NCI-H2171 (cell line): Measurements from ENCODE around the gene USP46.

Experiments
- DNase-seq: peaks from one replicate; lab custom pipeline; 2025; lab: John Stamatoyannopoulos, UW

Gene USP46, protein sequence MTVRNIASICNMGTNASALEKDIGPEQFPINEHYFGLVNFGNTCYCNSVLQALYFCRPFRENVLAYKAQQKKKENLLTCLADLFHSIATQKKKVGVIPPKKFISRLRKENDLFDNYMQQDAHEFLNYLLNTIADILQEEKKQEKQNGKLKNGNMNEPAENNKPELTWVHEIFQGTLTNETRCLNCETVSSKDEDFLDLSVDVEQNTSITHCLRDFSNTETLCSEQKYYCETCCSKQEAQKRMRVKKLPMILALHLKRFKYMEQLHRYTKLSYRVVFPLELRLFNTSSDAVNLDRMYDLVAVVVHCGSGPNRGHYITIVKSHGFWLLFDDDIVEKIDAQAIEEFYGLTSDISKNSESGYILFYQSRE

GRCh38 chr4:52659001-52659721, at the start of gene USP46:
Gene USP46, minus strand, starts transcription at chr4:52659301. Its CDS starts 151 bp downstream, at chr4:52659150.
- DNase-seq, result no peak

DNA sequence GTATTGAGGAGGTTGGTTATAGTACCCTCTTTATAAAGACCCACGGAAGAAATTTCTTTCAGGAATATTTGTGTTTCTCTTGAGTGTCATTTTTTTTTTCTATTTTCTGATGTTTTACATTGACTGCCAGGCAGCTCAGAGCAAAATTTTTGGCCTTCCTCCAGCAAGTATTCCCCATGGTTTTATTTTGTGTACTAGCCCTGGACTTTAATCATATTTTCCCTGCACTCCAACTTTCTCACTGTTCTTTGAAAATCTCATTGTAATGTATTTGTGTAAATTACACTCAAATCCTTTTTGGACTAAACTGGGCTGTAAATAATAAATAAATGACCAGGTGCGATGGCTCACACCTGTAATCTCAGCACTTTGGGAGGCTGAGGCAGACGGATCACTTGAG, 45.6 kb upstream of the USP46 start:
- peak; percentile 7 for DNase-seq

GRCh38 chr4:52704133-52704532, 45.0 kb upstream of the USP46 start:
- no peak for DNase-seq

DNA sequence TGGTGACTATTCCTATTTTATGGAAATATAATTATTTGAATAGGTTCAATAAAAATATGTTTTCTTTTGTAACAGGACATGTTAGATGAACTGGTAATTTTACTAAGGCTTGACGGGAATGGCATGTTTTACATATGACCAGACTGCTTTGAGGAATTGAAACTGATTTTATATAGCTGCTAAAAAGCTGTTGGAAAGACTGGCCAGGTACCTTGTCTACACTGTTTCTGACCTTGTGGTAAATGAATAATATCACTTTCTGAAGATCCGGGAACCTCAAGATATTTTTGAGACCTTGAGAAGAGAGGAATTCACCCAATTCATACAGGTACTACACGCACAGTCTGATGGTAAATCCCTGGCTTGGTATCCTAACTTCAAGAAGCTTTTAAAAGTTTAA, 42.1 kb upstream of the USP46 start:
- no peak for DNase-seq

DNA sequence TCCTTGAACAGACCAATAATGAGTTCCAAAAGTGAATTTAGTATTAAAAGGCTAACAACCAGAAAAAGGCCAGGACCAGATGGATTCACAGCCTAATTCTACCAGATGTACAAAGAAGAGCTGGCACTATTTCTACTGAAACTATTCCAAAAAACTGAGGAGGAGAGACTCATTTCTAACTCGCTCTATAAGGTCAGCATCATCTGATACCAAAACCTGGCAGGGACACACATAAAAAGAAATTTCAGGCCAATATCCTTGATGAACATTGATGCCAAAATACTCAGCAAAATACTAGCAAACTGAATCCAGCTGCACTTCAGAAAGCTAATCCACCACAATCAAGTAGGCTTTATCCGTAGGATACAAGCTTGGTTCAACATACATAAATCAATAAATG, 35.8 kb upstream of the USP46 start:
- no peak for DNase-seq

- no peak for DNase-seq
Observed at GRCh38 chr4:52693492-52693891, 34.4 kb upstream of the USP46 start.

DNA sequence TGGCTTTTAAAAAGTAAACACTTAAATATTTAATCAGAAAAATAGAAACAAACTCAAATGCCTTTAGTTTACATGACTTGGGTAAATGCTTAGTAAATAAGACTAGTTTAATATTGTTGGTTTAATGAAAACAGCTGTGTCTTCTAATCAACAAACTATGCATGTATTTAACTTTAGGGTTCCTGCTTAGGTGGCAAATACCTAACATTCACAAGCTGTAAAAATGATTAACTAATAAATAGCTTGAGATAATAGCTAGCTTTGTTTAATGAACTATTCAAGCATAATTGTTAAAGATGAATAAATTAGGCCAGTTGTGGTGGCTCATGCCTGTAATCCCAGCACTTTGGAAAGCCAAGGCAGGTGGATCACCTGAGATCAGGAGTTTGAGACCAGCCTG, 30.0 kb upstream of the USP46 start:
- DNase-seq, result no peak

DNA sequence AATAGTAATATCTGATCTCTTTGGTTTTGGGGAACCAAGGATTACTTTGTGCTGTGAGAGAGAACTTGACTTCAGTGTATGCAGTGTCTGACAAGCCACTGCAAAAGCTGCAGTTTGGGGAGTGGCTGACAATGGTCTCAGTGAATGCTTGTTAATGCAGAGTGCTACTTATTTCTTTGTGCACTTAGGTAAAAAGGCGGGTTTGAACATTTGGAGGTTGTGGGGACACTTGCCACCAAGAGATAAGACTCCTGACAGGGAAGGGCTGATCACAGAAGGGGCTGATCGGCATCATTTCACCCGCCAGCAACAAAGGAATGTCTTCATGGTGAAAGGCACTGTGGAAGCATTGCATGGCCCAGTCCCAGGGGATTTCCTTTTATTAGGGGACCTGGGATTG, 28.6 kb upstream of the USP46 start:
- no peak for DNase-seq

- no peak for DNase-seq
Observed at GRCh38 chr4:52685316-52685715, 26.2 kb upstream of the USP46 start.

GRCh38 chr4:52684896-52685295, 25.8 kb upstream of the USP46 start:
- no peak for DNase-seq

- DNase-seq, result no peak
Observed at GRCh38 chr4:52680381-52680780, 21.3 kb upstream of the USP46 start.

GRCh38 chr4:52676536-52676935, 17.4 kb upstream of the USP46 start:
- peak; percentile 18 for DNase-seq

DNA sequence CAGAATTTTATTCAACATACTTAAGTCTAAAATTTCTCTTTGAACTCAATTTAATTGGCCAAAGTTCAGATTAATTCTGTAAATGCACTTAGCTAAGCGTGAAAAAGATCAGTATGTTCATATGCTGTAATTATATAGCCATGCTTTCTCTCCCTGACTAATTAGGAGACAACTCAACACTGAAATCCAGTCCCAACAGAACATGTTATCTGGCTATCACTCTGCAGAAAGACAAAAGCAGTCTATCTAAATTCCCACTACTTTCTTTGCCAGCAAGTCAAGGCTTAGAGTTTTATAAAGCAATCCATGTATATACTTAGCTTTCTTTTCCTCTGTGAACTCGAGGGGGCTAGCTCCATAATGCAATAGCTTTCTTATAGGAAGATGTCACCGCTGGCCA, 16.0 kb upstream of the USP46 start:
- no peak for DNase-seq

- DNase-seq, result no peak
Observed at GRCh38 chr4:52670739-52671138, 11.6 kb upstream of the USP46 start.

DNA sequence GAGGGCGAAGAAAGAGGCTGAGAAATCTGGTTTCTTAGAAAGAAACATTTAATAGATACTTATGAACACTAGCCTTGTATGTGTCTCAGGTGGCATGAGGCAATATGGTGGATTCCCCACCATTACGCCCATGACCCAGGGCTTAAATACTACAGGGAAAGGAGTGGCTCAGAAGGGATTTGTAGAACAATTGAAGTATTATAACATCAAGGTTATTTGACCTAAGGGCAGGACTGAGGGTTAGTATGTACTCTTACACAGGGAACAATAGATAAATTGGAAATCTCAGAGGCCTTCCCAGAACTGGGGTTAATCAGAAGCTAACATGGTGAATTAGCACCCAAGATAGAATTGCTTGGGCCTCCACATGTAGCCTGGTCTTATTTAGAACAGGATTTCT, 11.0 kb upstream of the USP46 start:
- no peak for DNase-seq

- no peak for DNase-seq
Observed at GRCh38 chr4:52665592-52665991, 6.5 kb upstream of the USP46 start.

DNA sequence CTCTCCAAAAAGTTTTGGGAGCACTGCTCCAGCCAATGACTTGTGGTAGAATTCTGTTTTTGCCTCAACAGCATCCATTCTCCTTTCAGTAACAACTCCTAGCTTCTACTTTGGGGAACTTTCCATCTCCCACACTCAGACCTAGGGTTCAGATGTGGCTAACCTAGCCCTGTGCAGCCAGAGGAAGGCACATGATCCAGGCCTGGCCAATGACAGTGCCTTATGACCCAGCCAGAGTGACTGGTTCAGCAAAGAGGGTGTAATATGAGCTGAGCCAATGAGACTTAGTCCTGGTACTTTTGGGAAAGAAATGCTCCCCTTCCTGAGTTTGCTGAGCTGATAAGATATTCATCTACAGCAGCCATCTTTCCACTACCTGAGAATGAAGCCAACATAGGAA, 5.4 kb upstream of the USP46 start:
- no peak for DNase-seq

DNA sequence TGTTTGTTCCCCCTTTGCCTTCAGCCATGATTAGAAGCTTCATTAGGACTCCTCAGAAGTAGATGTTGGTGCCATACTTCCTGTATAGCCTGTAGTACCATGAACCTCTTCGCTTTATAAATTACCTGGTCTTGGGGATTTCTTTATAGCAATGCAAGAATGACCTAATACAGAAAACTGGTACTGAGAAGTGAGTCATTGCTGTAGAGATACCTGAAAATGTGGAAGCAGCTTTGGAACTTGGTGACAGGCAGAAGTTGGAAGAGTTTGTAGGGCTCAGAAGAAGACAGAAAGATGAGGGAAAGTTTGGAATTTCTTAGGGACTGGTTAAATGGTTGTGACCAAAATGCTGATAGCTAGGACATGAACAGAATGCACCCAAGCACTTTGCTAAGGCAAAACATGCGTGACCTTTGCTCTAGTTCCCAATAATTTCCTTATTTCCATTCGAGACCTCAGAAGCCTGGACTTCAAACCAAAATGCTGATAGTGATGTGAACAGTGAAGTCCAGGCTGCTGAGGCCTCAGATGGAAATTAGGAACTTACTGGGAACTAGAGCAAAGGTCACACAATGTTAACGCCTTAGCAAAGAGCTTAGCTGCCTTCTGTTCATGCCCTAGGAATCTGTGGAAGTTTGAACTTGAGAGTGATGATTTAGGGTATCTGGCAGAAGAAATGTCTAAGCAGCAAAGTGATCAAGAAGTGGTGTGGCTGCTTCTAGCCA, 3.0 kb upstream of the USP46 start:
- no peak for DNase-seq

DNA sequence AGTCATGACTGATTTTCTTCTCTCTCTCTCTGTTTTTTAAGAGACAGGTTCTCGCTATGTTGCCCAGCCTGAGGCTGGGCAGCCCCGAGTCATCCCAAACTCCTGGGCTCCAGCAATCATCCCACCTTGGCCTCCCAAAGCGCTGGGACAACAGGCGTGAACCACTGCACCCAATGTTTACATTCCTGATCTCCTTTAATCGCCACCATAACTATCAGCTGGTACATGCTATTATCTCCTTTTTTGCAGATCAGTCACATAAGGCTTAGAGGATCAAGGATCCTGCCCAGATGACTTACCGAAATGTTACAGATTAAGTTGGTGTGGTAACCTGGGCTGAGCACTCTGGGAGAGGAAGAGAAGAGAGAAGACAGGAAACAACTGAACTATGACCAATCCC, 1.5 kb upstream of the USP46 start:
- DNase-seq, result no peak

DNA sequence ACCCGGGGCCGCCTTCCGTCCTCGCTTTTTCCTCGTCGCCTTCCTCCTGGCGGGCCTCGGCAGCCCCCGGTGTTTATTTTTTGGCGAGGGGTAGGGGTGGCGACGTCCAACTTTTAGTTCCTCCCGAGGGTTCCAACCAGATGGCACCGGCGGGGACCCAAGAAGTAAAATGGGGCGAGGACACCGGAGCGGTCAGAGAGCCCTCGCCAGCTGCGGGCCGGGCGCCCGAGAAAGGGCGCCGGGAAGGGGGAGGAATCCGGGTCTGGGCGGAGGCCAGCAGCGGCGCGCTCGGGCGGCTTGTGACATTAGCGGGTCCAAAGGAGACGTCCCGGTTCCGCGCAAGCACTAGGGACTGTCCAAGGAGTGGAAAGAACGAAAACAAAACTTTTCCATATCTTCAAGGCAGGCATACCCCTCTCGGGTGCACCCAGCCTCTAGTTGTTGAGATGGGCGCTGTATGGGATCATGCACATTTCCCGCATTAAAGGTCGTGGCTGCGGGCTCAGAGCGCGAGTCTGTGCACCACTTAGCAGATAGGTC, 691 bp upstream of the USP46 start:
- no peak for DNase-seq

GRCh38 chr4:52658641-52659000, 480 bp downstream of the USP46 start:
- no peak for DNase-seq

DNA sequence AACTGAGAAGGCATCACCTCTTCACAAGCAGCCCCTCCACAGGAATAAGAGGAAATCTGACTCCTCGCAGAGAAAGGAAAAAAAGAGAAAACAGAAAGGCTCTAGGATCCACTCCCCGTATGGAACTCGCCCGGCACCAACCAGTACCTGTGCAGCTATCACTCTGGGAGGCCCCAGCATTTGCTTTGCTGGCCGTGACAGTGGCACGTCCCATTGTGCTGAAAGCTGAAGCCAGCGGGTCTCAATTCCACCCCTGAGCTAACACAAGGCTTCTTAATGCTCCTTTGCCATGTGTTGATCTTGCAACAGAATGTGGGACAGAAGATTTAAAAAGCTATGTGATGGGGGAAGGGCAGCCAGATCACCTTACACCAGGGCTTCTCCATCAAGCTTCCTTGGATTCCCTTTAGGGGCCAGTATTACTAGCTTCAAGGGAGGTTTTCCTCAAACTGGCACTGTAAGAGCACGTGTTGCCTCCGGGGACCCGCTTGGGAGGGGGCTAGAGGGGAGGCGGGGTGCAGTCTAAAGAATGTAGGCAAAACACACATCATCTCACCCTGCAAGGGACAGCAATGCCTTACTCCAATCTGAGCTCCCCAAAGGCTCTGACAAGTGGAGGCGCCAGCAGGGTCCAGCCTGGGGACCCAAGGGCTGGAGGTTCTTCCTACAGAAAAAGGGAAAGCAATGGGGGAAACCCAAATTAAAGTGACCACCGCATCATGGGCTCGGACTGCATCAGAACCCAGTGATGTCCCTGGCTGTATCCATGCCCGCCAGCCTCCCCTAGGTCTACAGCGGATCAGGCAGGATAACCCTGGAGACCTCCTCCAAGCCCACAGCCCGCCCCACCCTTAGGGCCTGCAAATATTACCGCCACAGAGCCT, 1.2 kb downstream of the USP46 start:
- DNase-seq, result peak; percentile 26
